ENCODE measurements around the gene PIK3R2.

Gene PIK3R2

GRCh38 chr19:18126097-18126496, 26.9 kb upstream of the PIK3R2 start:
- H3K27ac ChIP-seq = no peak overlapping the region
- TF ChIP-seq ZFX (IDR thresholded peaks at IDR 0.05; ENCODE audit: borderline replicate concordance) = no peak
- no peak for TF ChIP-seq CTCF (IDR thresholded peaks at IDR 0.05)

GRCh38 chr19:18128044-18128443, 24.9 kb upstream of the PIK3R2 start:
- TF ChIP-seq CTCF (IDR thresholded peaks at IDR 0.05) = no peak
- TF ChIP-seq ZFX (IDR thresholded peaks at IDR 0.05; ENCODE audit: borderline replicate concordance) = no peak

GRCh38 chr19:18128805-18129204, 24.2 kb upstream of the PIK3R2 start:
- no peak overlapping the region for H3K27ac ChIP-seq
- TF ChIP-seq CTCF (IDR thresholded peaks at IDR 0.05) (no peak), ZFX (IDR thresholded peaks at IDR 0.05; ENCODE audit: borderline replicate concordance) (no peak)

More at GRCh38 chr19:18128044-18128443, 24.9 kb upstream of the PIK3R2 start:
- no peak overlapping the region for H3K27ac ChIP-seq

GRCh38 chr19:18130523-18131242, 22.3 kb upstream of the PIK3R2 start:
- H3K27ac ChIP-seq = no peak overlapping the region
- TF ChIP-seq ZFX (IDR thresholded peaks at IDR 0.05; ENCODE audit: borderline replicate concordance) (no peak), CTCF (IDR thresholded peaks at IDR 0.05) (no peak)

- H3K27ac ChIP-seq = no peak overlapping the region
- TF ChIP-seq ZFX (IDR thresholded peaks at IDR 0.05; ENCODE audit: borderline replicate concordance) (no peak), CTCF (IDR thresholded peaks at IDR 0.05) (no peak)
These were observed 20.9 kb upstream of the PIK3R2 start for GRCh38 chr19:18131841-18132596.

GRCh38 chr19:18135712-18136584, 17.0 kb upstream of the PIK3R2 start:
- H3K27ac ChIP-seq = peak overlapping the region; percentile 91
- no peak for TF ChIP-seq ZFX (IDR thresholded peaks at IDR 0.05; ENCODE audit: borderline replicate concordance)
- TF ChIP-seq CTCF (IDR thresholded peaks at IDR 0.05) = no peak

Measured in 22Rv1 (cell line).